ENCODE measurements around the gene HINT3. TPM values are rescaled to one million over a fixed set of nuclear protein-coding genes. Genes with fewer than 3 reads are reported as not detected.
"Not testable (repeated sequence)": the region's sequence is repeated elsewhere in the genome, so short reads cannot be mapped to it uniquely, and the experiment has no call there.

Gene HINT3
- 10 to 100 TPM; 29.5 to 40.9 TPM for total RNA-seq

GRCh38 chr6:125956506-125957390, at the start of gene HINT3:
HINT3 (plus strand) TSS chr6:125956770; CDS start chr6:125956978, 208 bp downstream.
- no peaks in the 10 kb centered on the region for H3K9me3 ChIP-seq
- intact Hi-C loops (cut with DNase I), result loop anchor here (2.0 to 10.0 kb wide), 4 partner anchors 99 to 802 kb away; partner anchors contain the start of genes HDDC2 and TPD52L1
- peak; percentile 96 for DNase-seq (ENCODE audit: low spot score)
- H3K27ac ChIP-seq, result peak within 1 kb of the TSS; percentile 93 to 95
- no peaks in the 10 kb centered on the region for H3K4me1 ChIP-seq (replicated peaks)
- peak within 1 kb of the TSS; percentile 81 to 91 for H3K4me3 ChIP-seq
- no peaks in the 10 kb centered on the region for H3K36me3 ChIP-seq
- TF ChIP-seq POLR2A (IDR thresholded peaks at IDR 0.05), result peak; percentile 63
- TF ChIP-seq CTCF (IDR thresholded peaks at IDR 0.05), result peak; percentile 94 to 99 (median 98)
- TF ChIP-seq POLR2AphosphoS5 (IDR thresholded peaks at IDR 0.05), result peak; percentile 94
- WGBS, result under 1% methylated on average over 57 of the region's 82 CpGs
- no peaks in the 10 kb centered on the region for H3K27me3 ChIP-seq (replicated peaks; ENCODE audit: insufficient read depth)

GRCh38 chr6:125910527-125910926, 46.0 kb upstream of the HINT3 start:
- 52% methylated on average over 3 of the region's 3 CpGs for WGBS
- intact Hi-C loops (cut with DNase I), result no loop called here
- no peaks in the 10 kb centered on the region for H3K36me3 ChIP-seq
- DNase-seq (ENCODE audit: low spot score), result no peak
- H3K27me3 ChIP-seq (replicated peaks; ENCODE audit: insufficient read depth), result no peaks in the 10 kb centered on the region
- H3K27ac ChIP-seq, result no peak overlapping the region
- H3K4me1 ChIP-seq (replicated peaks), result no peaks in the 10 kb centered on the region
- H3K4me3 ChIP-seq, result no peak overlapping the region
- TF ChIP-seq POLR2A (IDR thresholded peaks at IDR 0.05) (no peak), POLR2AphosphoS5 (IDR thresholded peaks at IDR 0.05) (no peak), CTCF (IDR thresholded peaks at IDR 0.05) (no peak)
- no peaks in the 10 kb centered on the region for H3K9me3 ChIP-seq

GRCh38 chr6:125911051-125911451, 45.5 kb upstream of the HINT3 start:
- H3K4me1 ChIP-seq (replicated peaks); DNase-seq (ENCODE audit: low spot score); H3K4me3 ChIP-seq; H3K9me3 ChIP-seq; H3K27me3 ChIP-seq (replicated peaks; ENCODE audit: insufficient read depth); H3K27ac ChIP-seq; intact Hi-C loops (cut with DNase I); H3K36me3 ChIP-seq: not testable (repeated sequence)
- 52% methylated on average over 4 of the region's 4 CpGs for WGBS

- H3K36me3 ChIP-seq; intact Hi-C loops (cut with DNase I); H3K4me3 ChIP-seq; H3K27ac ChIP-seq; H3K27me3 ChIP-seq (replicated peaks; ENCODE audit: insufficient read depth); H3K4me1 ChIP-seq (replicated peaks); H3K9me3 ChIP-seq; DNase-seq (ENCODE audit: low spot score): not testable (repeated sequence)
- WGBS, result 32% methylated on average over 2 of the region's 2 CpGs
Measured at GRCh38 chr6:125912430-125912829, 44.1 kb upstream of the HINT3 start.

- no peak for DNase-seq (ENCODE audit: low spot score)
- WGBS, result 97% methylated on average over 1 of the region's 1 CpG
- Histone ChIP-seq H3K4me1 (replicated peaks) (no peaks in the 10 kb centered on the region), H3K27me3 (replicated peaks; ENCODE audit: insufficient read depth) (no peaks in the 10 kb centered on the region), H3K36me3 (no peaks in the 10 kb centered on the region), H3K27ac (no peak overlapping the region), H3K9me3 (no peaks in the 10 kb centered on the region), H3K4me3 (no peak overlapping the region)
- intact Hi-C loops (cut with DNase I), result no loop called here
- no peak for TF ChIP-seq CTCF (IDR thresholded peaks at IDR 0.05)
- no peak for TF ChIP-seq POLR2AphosphoS5 (IDR thresholded peaks at IDR 0.05)
- no peak for TF ChIP-seq POLR2A (IDR thresholded peaks at IDR 0.05)
Measured at GRCh38 chr6:125913145-125913544, 43.4 kb upstream of the HINT3 start.

Measured in prostate gland (tissue), 2 donors.